Muscle layer of duodenum (tissue), 2 donors: ENCODE measurements around the gene RYR2.
A peak's percentile ranks its signal among the peaks of the same experiment; 100 is the strongest.

ENCODE experiments used
- H3K27ac ChIP-seq: one replicate; pipeline ENCODE4 v1.7.0; 2013; ENCODE audit warnings: mild to moderate bottlenecking, low read length
- H3K27me3 ChIP-seq: one replicate; pipeline ENCODE4 v1.7.0; 2013; ENCODE audit warnings: low read depth, mild to moderate bottlenecking, control low read depth, low read length
- H3K36me3 ChIP-seq, 2 donors: one replicate each; pipeline ENCODE4 v1.7.0; 2013; ENCODE audit warnings: low read length in 2 of 2, control low read depth in 1 of 2, mild to moderate bottlenecking in 1 of 2; ENCODE audit not compliant: insufficient read depth in 2 of 2, control insufficient read depth in 1 of 2
- H3K4me1 ChIP-seq, 2 donors: one replicate each; pipeline ENCODE4 v1.7.0; 2013; ENCODE audit warnings: low read length in 2 of 2, mild to moderate bottlenecking in 2 of 2, control low read depth in 1 of 2, moderate library complexity in 1 of 2; ENCODE audit not compliant: insufficient read depth in 2 of 2, control insufficient read depth in 1 of 2
- H3K4me3 ChIP-seq, 2 donors: one replicate each; pipeline ENCODE4 v1.7.0; 2013; ENCODE audit warnings: low read length in 2 of 2, low read depth in 1 of 2, mild to moderate bottlenecking in 1 of 2
- H3K9me3 ChIP-seq, 2 donors: one replicate each; pipeline ENCODE4 v1.7.0; 2013; ENCODE audit warnings: low read length in 2 of 2, control low read depth in 1 of 2, mild to moderate bottlenecking in 1 of 2; ENCODE audit not compliant: control insufficient read depth in 1 of 2
- donor health status: healthy.

Gene RYR2

DNA sequence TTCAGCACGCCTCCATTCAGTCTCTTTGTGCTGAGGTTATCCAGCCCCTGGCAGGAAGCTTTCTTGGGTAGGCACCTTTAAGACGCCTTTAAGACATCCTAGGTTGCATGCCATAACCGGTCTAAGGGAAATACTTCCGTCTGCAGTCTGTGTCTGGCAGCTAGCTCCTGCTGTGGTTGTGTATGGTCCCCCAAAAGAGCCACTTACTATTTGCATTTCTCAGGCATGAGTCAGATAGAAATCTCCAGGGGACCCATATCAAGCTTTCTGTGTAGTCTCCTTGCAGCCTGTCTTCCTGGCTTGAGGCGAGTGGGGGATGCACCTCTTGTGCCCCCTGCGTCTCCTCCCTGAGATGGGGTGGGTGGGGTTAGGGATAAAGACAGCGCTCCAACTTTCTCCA lies 10.0 kb upstream of the RYR2 start:
- Histone ChIP-seq H3K36me3 (no peaks in the 10 kb centered on the region), H3K9me3 (no peaks in the 10 kb centered on the region), H3K27ac (no peak overlapping the region)

DNA sequence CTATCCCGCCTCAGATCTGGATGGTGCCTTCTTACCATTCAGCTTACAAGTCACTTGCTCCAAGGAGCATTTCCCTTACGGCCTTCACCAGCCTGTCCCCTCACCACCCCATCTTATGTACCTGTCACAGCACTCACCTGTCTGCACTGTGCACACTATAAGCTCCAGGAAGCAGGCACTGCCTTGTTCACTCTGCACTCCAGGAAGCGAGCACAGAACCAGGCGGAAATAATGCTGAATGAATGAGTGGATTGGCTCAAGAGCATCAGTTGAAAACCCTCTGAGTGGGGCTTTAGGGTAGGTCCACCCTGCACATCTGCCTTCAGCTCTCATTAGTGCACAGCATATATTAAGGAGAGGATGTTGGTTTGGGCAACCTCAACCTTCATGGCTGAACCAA lies 8.9 kb upstream of the RYR2 start:
- Histone ChIP-seq H3K36me3 (no peaks in the 10 kb centered on the region), H3K9me3 (no peaks in the 10 kb centered on the region), H3K4me1 (no peaks in the 10 kb centered on the region), H3K27me3 (no peaks in the 10 kb centered on the region), H3K27ac (no peak overlapping the region), H3K4me3 (no peak overlapping the region)

More for the DNA sequence above, 10.0 kb upstream of the RYR2 start:
- H3K4me1 ChIP-seq, result no peaks in the 10 kb centered on the region
- no peak overlapping the region for H3K4me3 ChIP-seq
- no peaks in the 10 kb centered on the region for H3K27me3 ChIP-seq

DNA sequence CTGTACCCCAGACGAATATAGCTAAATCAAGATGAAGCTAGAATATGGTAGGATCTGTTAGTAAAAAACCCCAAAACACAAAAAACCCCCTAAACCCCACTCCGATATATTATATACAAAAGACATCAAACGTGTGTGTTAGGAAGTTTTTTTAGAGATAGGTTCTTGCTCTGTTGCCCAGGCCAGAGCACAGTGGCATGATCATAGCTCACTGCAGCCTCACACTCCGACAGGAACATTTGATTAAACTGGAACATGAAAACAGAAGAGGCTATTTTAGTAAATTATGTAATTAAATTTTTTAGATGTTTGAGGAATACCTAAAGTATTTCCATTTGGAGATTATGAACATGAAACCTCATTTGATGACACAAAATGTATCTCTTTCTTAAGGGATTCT lies 8.2 kb upstream of the RYR2 start:
- H3K4me1 ChIP-seq, result no peaks in the 10 kb centered on the region

DNA sequence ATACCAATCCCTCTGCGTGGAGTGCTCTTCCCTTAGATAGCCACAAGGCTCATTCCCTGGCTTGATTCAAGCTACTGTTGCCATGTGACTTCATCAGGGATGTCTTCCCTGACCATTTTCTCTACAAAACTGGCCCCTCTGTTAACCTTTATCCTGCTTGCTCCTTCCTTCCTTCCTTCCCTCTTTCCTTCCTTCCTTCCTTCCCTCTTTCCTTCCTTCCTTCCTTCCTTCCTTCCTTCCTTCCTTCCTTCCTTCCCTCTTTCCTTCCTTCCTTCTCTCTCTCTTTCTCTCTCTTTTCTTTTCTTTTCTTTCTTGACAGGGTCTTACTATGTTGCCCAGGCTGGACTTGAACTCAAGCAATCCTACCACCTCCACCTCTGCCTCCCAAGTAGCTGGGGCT lies 6.2 kb upstream of the RYR2 start:
- no peaks in the 10 kb centered on the region for H3K27me3 ChIP-seq
- no peak overlapping the region for H3K27ac ChIP-seq
- H3K4me1 ChIP-seq, result no peaks in the 10 kb centered on the region
- no peaks in the 10 kb centered on the region for H3K9me3 ChIP-seq
- no peaks in the 10 kb centered on the region for H3K36me3 ChIP-seq
- no peak overlapping the region for H3K4me3 ChIP-seq

More for the DNA sequence above, 8.2 kb upstream of the RYR2 start:
- no peaks in the 10 kb centered on the region for H3K9me3 ChIP-seq
- H3K27me3 ChIP-seq, result no peaks in the 10 kb centered on the region
- no peak overlapping the region for H3K4me3 ChIP-seq
- H3K36me3 ChIP-seq, result no peaks in the 10 kb centered on the region
- no peak overlapping the region for H3K27ac ChIP-seq

DNA sequence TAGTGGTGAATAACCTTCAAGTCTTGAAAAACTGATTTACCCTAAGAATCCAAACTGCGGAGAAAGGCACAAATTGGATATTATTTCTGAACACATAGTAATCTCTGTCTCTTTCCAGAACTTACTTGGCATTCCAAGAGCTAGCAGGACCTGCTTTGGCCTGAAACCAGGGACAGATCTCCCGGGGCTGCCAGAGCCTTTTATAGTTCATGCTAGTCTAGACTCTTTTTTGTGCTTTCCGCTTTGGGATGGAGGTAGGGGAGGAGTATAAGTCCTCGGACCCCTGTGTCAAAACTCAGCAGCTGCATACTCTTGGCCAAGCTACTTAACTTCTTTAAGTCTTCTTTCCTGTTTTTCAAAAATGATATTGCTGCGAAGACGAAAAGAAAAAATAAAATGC lies 3.8 kb upstream of the RYR2 start:
- Histone ChIP-seq H3K27ac (no peak overlapping the region), H3K9me3 (no peaks in the 10 kb centered on the region)

DNA sequence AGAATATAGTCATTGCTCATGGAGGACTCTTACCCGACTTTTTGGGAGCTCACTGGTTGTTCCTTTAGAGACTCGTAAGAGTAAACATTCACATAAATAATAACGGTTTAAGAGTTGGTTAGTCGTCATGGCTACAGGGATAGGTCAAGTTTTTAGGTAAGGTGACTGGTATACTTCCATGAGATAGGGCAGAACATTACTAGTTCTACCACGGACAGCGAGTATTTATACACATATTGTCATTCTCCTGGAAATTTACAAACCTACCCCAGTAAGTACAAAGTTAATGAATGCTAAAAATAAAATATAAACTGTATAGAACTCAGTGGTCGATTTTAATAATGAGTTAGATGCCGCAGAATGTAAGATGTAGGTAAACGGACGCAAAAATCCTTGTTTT lies 1.2 kb upstream of the RYR2 start:
- Histone ChIP-seq H3K4me3 (no peak overlapping the region), H3K9me3 (no peaks in the 10 kb centered on the region)

More for the DNA sequence above, 3.8 kb upstream of the RYR2 start:
- Histone ChIP-seq H3K4me1 (peaks cover 0 to 11% of the 10 kb centered on the region in 2 donors), H3K36me3 (no peaks in the 10 kb centered on the region), H3K27me3 (no peaks in the 10 kb centered on the region), H3K4me3 (no peak overlapping the region)

DNA sequence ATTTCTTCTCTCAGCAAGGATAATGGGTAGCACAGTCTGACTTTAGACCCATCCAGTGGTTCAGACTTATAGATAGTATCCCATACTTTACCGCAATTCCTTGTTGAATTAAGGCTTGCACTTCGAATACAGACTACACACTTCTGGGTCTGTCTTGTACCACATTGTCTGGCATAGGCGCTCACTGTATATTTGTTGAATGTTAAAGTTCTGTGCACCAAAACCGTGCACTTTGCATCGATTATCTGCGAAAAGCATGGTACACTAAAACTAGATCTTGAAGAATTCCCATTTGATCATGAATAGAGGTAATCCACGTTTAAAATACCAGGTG lies 556 bp upstream of the RYR2 start:
- no peak overlapping the region for H3K27ac ChIP-seq
- H3K9me3 ChIP-seq, result no peaks in the 10 kb centered on the region
- H3K4me1 ChIP-seq, result peaks cover 0 to 11% of the 10 kb centered on the region in 2 donors
- H3K36me3 ChIP-seq, result no peaks in the 10 kb centered on the region
- peak overlapping the region in 1 of 2 donors; percentile 37 for H3K4me3 ChIP-seq
- H3K27me3 ChIP-seq, result no peaks in the 10 kb centered on the region

More for the DNA sequence above, 1.2 kb upstream of the RYR2 start:
- H3K27me3 ChIP-seq, result no peaks in the 10 kb centered on the region
- no peak overlapping the region for H3K27ac ChIP-seq
- H3K4me1 ChIP-seq, result peaks cover 0 to 11% of the 10 kb centered on the region in 2 donors
- H3K36me3 ChIP-seq, result no peaks in the 10 kb centered on the region

DNA sequence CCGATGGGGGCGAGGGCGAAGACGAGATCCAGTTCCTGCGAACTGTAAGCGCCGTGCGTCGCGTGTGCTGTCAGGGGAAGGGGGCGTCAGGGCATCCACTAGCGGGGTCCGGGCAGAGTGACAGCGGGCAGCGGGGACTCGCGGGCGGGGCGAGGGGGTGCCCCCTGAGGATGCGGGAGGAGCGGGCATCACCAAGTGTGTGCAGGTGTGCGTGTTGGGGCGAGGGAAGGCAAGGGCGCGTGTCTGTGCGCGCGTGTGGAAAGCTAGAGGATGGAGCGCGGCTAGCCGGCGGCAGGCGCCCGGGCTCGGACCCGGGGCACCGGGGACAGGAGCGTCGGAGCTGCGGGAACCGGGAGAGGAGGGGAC lies 525 bp downstream of the RYR2 start:
- no peaks in the 10 kb centered on the region for H3K27me3 ChIP-seq
- peaks cover 0 to 11% of the 10 kb centered on the region in 2 donors for H3K4me1 ChIP-seq
- H3K9me3 ChIP-seq, result no peaks in the 10 kb centered on the region
- H3K36me3 ChIP-seq, result no peaks in the 10 kb centered on the region
- H3K4me3 ChIP-seq, result peak overlapping the region; percentile 32 to 80
- H3K27ac ChIP-seq, result no peak overlapping the region

DNA sequence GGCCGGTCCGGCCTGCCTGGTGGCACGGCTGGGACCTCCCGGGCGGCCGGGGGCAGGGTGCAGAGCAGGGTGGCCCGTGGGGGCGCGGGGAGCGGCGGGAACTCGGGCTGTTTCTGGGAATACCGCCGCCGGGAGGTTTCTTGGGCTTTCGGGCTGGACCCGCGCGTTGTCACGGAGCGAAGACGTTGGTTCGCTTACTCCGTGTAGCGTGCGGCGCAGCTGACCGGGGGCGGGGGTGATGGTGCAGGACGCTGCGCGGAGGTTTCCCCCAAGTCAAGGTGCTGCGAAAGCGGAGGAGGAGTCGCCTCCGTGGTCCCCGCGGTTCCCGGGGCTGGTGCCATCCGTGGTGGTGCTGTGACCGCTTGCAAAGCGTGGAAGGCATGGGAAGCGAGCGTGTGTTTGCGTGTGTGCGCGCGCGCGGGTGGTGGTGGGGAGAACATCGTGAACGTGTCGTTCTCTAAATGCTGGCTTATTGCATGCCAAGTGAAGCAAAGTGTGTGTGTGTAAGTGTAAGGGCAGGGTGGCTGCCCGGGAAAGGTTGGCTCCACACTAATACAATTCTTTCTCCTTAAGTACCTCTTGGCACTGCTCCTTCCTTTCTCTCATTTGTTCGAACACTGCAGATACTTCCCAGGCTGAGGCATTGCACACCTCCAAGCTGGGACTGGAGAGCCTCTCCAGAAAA lies 1.1 kb downstream of the RYR2 start:
- Histone ChIP-seq H3K4me1 (peaks cover 0 to 11% of the 10 kb centered on the region in 2 donors), H3K27ac (no peak overlapping the region)

DNA sequence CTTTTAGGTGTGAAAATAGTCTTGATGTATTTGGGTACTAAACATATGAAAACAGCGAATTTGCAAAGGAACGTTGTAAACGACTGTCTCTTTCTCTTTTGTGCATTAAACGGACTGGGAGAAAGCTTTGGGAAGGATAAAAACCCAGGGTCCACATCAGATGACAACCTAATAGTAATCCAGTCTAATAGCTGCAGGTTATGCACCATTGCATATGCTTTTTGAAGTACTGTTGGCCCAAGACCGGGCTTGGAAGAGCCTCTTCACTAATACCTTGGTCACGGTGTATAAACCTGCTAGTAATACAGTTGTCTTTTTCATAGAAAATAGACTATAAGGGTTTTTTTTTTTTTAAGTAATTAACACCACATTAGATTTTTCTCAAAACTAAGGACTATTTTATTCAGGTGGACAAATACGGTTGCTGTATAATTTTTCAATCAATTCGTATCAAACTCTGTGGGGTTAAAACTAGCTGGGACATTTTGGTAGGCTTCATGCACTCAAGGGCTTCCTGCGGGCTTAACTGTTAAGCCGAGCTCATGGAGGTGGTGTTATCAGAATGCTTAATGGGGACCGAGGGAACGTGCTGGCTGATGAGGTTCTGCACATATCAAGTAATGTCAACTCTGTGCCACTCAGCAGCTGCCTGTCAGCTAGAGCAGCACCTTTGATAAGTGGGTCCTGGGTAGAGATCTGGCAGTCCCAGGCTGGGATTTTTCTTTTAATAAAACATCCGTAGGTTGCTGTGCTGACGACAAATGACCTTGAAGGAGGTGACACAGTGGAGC lies 2.1 kb downstream of the RYR2 start:
- H3K4me3 ChIP-seq, result peak overlapping the region in 1 of 2 donors; percentile 80
- H3K9me3 ChIP-seq, result no peaks in the 10 kb centered on the region
- H3K27ac ChIP-seq, result no peak overlapping the region
- H3K27me3 ChIP-seq, result no peaks in the 10 kb centered on the region
- H3K4me1 ChIP-seq, result peaks cover 0 to 11% of the 10 kb centered on the region in 2 donors
- no peaks in the 10 kb centered on the region for H3K36me3 ChIP-seq

More for the DNA sequence above, 1.1 kb downstream of the RYR2 start:
- no peaks in the 10 kb centered on the region for H3K36me3 ChIP-seq
- H3K9me3 ChIP-seq, result no peaks in the 10 kb centered on the region
- peak overlapping the region; percentile 45 to 80 for H3K4me3 ChIP-seq
- H3K27me3 ChIP-seq, result no peaks in the 10 kb centered on the region

DNA sequence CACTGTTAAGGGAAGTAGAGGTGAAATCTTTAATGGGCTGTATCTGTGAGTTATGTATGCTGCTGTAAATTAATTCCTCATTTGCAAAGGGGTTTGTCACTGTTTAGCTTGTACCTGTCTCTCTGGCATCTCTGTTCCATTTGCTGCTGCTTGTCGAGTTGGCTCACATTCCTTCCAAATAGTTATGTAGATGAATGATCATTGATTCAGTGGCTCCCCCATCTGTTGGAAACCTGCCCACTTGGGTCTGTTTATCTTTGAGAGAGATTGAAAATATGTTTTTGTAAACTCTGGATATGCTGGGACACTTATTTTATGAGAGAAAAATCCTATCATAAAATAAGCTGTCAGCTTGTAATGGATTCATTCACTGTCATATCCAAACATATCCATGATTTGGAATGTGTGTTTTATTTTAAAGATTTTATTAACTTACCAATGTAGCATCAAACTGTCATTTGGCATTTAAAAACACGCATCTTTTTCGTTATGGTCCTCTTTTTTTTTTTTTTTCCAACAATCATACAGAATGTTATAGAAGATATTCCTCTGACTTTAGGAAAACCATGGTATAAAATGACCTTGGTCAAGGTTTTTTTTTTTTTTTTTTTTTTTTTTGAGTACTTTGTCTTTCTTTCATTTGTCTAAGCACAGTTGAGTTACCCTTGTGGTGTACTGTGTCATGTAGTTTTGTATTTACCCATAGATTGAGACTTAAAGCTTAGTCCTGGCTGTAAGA lies 3.5 kb downstream of the RYR2 start:
- Histone ChIP-seq H3K4me3 (no peak overlapping the region), H3K9me3 (no peaks in the 10 kb centered on the region), H3K27me3 (no peaks in the 10 kb centered on the region), H3K27ac (no peak overlapping the region), H3K4me1 (peaks cover 0 to 11% of the 10 kb centered on the region in 2 donors), H3K36me3 (no peaks in the 10 kb centered on the region)
